ENCODE data around the gene STAT2. TPM values are rescaled to one million over a fixed set of nuclear protein-coding genes. Genes with fewer than 3 reads are reported as not detected.
"Not testable (repeated sequence)": the region's sequence is repeated elsewhere in the genome, so short reads cannot be mapped to it uniquely, and the experiment has no call there.

The STAT2 gene
- total RNA-seq, 1 experiment from 2014 or later, result 44.0 TPM

DNA sequence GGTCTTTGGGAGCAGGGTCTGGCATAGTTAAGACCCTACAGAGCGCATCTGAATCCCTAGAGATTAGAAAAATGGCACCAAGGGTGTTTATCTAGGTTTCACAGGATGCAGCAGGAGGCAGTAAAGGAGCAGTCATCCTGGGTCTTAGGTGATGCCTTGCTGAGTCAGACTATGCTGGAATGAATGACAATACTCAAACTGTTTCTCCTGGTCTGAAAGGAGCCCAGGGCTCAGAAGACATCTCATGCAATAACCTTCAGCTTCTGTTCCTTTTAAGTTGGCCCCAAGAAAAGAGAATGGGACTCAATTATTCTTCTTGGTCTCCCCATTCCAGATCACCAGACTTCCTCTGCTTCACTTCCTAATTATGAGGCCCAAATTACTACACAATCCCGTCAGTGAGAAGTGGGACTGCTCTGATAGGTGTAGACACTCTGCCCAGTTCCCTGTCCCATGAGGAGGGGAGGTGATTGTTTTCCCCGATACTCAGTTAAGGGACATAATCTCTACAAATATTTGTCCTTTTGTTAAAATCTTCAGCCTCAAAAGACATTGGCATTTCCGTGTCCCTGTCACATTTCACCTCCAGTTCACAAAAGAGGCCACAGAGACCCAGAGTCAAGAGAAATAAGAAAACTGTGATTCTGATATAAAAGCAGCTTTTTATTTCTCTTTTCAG is 17.5 kb upstream of the STAT2 start:
- no peak for DNase-seq
- no peaks in the 10 kb centered on the region for H3K9me3 ChIP-seq (replicated peaks)

DNA sequence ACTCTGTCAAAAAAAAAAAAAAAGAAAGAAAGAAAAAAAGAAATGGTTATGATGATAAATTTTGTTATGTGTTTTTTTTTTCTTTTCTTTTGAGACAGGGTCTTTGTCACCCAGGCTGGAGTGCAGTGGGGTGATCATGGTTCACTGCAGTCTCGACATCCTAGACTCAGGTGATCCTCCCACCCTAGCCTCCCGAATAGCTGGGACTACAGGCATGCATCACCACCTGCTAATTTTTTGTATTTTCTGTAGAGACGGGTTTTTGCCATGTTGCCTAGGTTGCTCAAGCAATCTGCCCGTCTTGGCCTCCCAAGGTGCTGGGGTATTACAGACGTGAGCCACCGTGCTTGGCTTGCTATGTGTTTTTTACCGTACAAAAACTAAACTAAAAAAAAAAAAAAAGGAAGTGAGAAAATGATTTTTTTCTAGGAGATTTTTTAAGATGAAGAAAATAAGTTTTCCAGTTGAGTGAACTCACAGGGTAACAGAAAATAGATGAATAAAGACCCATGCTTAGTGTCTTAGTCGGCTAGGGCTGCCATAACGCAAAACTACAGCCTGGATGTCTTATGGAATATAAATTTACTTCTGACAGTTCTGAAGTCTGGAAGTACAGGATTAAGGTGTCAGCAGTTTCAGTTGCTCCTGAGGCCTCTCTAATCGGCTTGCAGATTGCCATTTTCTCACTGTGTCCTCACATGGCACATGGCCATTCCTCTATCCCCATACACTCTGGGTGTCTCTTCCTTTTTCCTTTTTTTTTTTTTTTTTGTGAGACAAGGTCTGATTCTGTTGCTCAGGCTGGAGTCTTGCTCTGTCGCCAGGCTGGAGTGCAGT is 15.9 kb upstream of the STAT2 start:
- no peaks in the 10 kb centered on the region for H3K9me3 ChIP-seq (replicated peaks)
- no peak for DNase-seq
- no peaks in the 10 kb centered on the region for H3K4me1 ChIP-seq
- no peak overlapping the region for H3K27ac ChIP-seq
- no peaks in the 10 kb centered on the region for H3K36me3 ChIP-seq
- no peak overlapping the region for H3K4me3 ChIP-seq
- H3K27me3 ChIP-seq, result 0 out of 2 replicates have a peak, but pooled peaks cover 11% of the 10 kb centered on the region

More for the DNA sequence above, 17.5 kb upstream of the STAT2 start:
- H3K27ac ChIP-seq, result no peak overlapping the region
- H3K4me3 ChIP-seq, result no peak overlapping the region
- no peaks in the 10 kb centered on the region for H3K4me1 ChIP-seq
- H3K36me3 ChIP-seq, result no peaks in the 10 kb centered on the region
- 0 out of 2 replicates have a peak, but pooled peaks cover 11% of the 10 kb centered on the region for H3K27me3 ChIP-seq

DNA sequence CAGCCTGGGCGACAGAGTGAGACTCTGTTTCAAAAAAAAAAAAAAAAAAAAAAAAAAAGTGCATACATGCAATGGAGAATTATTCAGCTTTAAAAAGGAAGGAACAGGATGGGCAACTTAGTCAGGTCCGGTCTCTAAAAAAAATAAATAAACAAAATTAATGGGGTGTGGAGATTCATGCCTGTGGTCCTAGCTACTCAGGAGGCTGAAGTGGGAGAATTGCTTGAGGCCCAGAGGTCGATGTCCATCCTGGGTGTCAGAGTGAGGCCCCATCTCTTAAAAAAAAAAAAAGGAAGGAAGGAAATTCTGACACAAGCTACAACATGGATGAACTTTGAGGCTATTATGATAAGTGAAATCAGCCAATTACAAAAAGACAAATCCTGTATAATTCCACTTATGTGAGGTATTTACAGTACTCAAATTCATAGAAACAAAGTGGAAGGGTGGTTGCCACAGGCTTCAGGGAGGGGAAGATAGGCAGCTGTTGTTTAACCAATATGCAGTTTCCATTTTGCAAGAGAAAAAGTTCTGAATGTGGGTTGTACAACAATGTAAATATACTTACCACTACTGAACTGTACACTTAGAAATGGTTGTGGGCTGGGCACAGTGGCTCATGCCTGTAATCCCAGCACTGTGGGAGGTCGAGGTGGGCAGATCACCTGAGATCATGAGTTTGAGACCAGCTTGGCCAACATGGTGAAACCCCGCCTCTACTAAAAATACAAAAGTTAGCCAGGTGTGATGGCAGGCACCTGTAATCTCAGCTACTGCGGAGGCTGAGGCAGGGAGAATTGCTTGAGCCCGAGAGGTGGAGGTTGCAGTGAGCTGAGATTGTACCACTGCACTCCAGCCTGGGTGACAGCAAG is 15.1 kb upstream of the STAT2 start:
- no peaks in the 10 kb centered on the region for H3K9me3 ChIP-seq (replicated peaks)
- H3K36me3 ChIP-seq, result no peaks in the 10 kb centered on the region
- no peak overlapping the region for H3K27ac ChIP-seq
- no peak overlapping the region for H3K4me3 ChIP-seq
- no peaks in the 10 kb centered on the region for H3K4me1 ChIP-seq
- 0 out of 2 replicates have a peak, but pooled peaks cover 11% of the 10 kb centered on the region for H3K27me3 ChIP-seq
- no peak for DNase-seq

DNA sequence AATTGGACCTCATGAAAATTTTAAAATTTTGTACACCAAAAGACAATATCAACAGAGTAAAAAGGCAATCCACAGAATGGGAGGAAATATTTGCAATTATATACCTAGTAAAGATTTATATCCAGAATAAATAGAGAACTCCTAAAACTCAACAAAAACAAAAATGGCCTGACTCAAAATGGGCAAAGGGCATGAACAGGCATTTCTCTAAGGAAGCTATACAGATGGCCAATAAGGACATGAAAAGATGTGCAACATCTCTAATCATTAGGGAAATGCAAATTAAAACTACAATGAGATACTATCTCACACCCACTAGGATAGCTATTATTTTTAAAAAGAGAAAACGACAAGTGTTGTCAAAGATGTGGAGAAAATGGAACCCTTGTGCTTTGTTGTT is 13.6 kb upstream of the STAT2 start:
- Histone ChIP-seq H3K27me3 (0 out of 2 replicates have a peak, but pooled peaks cover 11% of the 10 kb centered on the region), H3K9me3 (replicated peaks) (no peaks in the 10 kb centered on the region), H3K4me1 (no peaks in the 10 kb centered on the region), H3K27ac (no peak overlapping the region), H3K36me3 (no peaks in the 10 kb centered on the region), H3K4me3 (no peak overlapping the region)
- DNase-seq, result no peak

DNA sequence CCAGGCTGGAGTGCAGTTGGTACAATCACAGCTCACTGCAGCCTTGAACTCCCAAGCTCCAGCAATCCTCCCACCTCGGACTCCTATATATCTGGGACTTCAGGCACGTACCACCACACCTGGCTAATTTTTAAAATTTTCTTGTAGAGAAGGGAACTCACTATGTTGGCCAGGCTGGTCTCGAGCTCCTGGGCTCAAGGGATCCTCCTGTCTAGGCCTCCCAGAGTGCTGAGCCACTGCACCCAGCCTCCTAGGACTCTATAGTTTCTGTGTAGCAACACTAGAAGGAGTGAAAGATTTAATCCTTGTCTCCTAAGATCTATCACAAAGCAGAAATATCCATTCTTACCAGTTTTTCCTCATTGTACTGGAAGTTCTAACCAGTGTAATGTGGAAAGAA is 7.0 kb upstream of the STAT2 start:
- H3K36me3 ChIP-seq, result no peaks in the 10 kb centered on the region
- no peaks in the 10 kb centered on the region for H3K4me1 ChIP-seq
- H3K27me3 ChIP-seq, result no peaks in the 10 kb centered on the region
- no peaks in the 10 kb centered on the region for H3K9me3 ChIP-seq (replicated peaks)
- DNase-seq, result no peak
- no peak overlapping the region for H3K27ac ChIP-seq
- no peak overlapping the region for H3K4me3 ChIP-seq

DNA sequence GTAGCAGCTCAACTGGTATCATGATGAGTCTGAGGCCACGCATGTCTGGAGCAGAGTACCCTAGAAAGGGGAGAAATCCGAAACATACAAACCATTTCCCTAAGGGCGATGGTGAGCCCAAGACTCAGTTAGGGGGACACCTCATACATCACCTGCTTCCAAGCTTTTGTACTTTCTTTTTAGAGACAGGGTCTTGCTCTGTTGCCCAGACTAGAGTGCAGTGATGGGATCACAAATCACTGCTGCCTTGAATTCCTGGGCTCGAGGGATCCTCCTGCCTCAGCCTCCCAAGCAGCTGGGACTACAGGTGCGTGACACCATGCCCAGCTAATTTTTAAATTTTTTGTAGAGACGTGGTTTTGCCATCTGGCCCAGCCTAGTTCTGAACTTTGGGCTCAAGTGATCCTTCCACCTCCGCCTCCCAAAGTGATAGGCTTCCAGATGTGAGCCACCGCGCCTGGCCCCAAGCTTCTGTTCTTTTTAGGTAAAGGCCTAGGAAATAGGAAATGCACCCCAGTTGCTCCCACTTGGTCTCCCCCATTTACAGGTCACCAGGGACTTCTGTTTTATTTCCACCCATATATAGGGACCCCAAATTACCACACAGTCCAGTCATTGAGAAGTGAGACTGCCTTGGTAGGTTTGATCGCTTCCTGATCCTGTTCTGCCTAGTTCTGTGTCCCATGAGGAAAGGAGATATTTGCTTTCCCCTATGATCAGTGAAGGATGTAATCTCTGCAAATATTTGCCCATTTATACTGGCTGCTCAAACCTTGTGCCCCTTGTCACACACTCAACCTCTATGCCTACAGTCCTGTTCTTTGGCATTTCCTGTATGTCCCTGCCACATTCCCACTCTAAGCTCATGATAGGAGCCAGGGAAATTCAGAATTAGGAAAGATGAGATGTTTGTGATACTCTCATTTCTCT is 2.5 kb upstream of the STAT2 start, which contains the start of gene APOF:
Gene APOF (minus strand): TSS at position 728 of the 930 bp plus-strand sequence. CDS start 112 bp downstream, at position 616.
- H3K36me3 ChIP-seq, result no peaks in the 10 kb centered on the region
- DNase-seq, result no peak
- no peaks in the 10 kb centered on the region for H3K9me3 ChIP-seq (replicated peaks)
- peaks cover 5% of the 10 kb centered on the region; the same call in 1 of the 2 replicates for H3K4me1 ChIP-seq
- H3K27me3 ChIP-seq, result no peaks in the 10 kb centered on the region
- H3K27ac ChIP-seq, result no peak within 1 kb of the TSS
- H3K4me3 ChIP-seq, result no peak within 1 kb of the TSS

DNA sequence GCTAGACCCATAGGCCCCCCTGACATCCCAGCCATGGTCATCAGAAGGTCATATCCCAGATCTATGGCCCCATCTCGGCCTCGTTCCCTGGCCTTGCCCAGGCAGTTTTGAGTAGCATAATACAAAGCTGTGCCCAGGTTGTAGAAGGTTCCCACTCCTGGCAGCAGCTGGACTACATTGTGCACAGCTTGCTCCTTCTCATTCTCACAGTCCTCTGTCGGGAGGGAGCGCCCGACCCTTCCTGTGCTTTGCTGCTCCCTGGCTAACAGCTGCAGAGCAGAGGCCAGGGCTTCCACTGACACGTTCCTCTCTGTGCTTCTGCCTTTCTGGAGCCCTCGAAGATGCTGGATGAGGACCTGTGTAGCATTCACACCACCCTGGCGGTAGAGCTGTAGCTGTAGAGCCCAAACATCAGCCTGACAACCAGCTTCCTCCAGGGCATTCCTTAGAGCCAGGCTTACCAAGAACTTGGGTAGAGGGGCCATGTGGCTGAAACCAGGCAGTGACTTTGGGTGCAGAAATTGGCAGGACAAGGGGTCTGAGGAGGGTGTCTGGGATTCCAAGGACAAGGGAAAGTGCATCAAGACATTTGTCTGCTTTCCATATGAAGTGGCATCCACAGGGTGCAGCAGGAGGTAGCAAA is 1.7 kb upstream of the STAT2 start:
- Histone ChIP-seq H3K4me1 (peaks cover 5% of the 10 kb centered on the region; the same call in 1 of the 2 replicates), H3K27ac (no peak overlapping the region), H3K27me3 (no peaks in the 10 kb centered on the region), H3K36me3 (no peaks in the 10 kb centered on the region), H3K9me3 (replicated peaks) (no peaks in the 10 kb centered on the region), H3K4me3 (no peak overlapping the region)
- no peak for DNase-seq

DNA sequence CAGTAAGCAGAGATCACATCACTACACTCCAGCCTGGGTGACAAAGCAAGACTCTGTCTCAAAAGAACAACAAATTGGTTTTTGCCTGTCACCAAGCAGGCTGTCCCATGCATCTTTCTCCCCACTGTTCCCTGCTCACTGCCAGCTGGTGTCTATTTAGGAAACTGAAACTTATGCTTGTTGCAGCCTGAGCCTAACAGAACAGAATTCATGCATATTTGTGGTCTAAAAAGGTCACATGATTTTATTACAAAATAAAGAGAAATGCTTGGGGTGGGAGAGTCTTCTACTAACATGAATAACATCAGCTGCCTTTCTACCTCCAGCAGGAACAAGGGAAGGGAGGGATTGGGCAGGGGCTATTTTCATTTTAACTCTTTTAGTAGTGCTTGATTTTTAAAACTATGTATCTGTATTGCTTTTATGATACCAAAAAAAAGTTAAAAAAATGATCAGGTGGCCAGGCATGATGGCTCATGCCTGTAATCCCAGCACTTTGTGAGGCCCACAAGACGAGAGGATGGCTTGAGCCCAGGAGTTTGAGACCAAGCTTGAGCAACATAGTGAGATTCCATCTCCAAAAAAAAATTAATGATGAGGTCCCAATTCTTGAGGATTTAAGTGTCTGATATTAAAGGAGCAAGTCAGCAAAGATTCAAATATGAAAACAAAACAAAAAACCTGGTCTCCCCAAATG is 923 bp downstream of the STAT2 start:
- no peak overlapping the region; the same call in 1 of the 2 replicates for H3K27ac ChIP-seq
- H3K27me3 ChIP-seq, result no peaks in the 10 kb centered on the region
- peak; percentile 21 to 42 for DNase-seq
- H3K9me3 ChIP-seq (replicated peaks), result no peaks in the 10 kb centered on the region
- peaks cover 5% of the 10 kb centered on the region; the same call in 1 of the 2 replicates for H3K4me1 ChIP-seq
- peak overlapping the region; percentile 67 for H3K4me3 ChIP-seq
- no peaks in the 10 kb centered on the region; the same call in 1 of the 2 replicates for H3K36me3 ChIP-seq

DNA sequence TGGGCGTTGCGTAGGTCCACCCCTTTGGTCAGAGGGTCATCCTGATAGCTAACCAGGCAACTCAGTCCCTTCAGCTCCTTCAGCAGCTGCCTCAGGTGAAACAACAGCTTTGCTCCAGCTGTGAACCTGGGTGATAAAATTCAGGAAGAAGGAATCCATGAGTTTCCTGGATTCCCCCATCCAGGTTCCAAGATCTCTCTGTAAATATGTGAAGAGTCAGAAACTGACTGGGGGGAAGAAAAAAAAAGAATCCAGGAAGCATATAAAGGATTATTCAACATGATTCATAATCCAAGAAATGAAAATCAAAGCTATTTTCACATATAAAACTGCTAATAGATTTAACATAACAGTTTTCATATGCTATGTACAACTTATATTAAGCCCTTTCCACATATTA is 8.6 kb downstream of the STAT2 start:
- H3K4me3 ChIP-seq, result no peak overlapping the region
- DNase-seq, result no peak
- peaks cover 11% of the 10 kb centered on the region for H3K36me3 ChIP-seq
- H3K4me1 ChIP-seq, result no peaks in the 10 kb centered on the region
- H3K27me3 ChIP-seq, result no peaks in the 10 kb centered on the region
- H3K9me3 ChIP-seq (replicated peaks), result no peaks in the 10 kb centered on the region
- no peak overlapping the region for H3K27ac ChIP-seq

DNA sequence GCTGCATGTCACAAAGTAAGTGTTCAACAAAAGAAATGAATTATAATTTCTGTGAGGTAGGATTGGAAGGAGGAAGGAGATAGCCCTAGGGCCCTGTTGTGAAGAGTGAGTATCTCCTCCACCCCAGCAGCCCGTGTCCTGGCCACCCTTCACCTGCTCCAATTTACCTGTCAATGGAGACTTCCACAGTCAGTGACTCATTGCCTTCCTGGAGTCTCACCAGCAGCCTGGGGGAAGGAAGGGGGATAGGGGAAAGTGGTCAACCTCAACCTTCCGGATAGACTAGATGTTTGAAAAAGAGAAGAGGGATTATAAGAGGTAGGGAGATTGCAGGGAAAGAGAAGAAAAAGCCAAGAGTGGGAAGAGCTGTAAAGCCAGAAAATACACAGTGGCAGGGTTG is 9.2 kb downstream of the STAT2 start:
- H3K36me3 ChIP-seq, result peaks cover 13% of the 10 kb centered on the region

DNA sequence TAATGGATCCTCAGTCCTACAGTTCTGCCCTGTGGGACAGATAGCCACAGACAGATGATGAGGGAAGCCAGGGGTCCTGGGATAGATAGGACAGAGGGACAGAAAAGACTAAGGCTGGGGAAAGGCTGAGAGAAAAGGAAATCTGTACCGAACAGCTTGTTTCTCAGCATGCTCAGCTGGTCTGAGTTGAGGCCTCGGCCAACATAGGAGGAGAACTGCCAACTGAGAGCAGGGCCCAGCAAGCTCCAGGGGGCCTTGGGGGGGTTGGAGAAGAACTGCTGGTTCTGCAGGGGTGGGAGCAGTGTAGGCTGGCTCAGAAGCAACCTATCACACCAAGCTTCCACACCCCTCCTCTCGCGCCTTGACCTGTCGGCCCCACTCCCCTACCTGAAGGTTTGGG is 11.1 kb downstream of the STAT2 start:
- no peaks in the 10 kb centered on the region for H3K4me1 ChIP-seq
- H3K27me3 ChIP-seq, result no peaks in the 10 kb centered on the region
- DNase-seq, result no peak
- no peaks in the 10 kb centered on the region for H3K9me3 ChIP-seq (replicated peaks)
- no peak overlapping the region for H3K4me3 ChIP-seq
- H3K36me3 ChIP-seq, result peaks cover 15% of the 10 kb centered on the region
- H3K27ac ChIP-seq, result no peak overlapping the region

More for the DNA sequence above, 9.2 kb downstream of the STAT2 start:
- H3K9me3 ChIP-seq (replicated peaks), result no peaks in the 10 kb centered on the region
- H3K27ac ChIP-seq, result no peak overlapping the region
- H3K4me1 ChIP-seq, result no peaks in the 10 kb centered on the region
- H3K4me3 ChIP-seq, result no peak overlapping the region
- DNase-seq, result no peak
- H3K27me3 ChIP-seq, result no peaks in the 10 kb centered on the region

DNA sequence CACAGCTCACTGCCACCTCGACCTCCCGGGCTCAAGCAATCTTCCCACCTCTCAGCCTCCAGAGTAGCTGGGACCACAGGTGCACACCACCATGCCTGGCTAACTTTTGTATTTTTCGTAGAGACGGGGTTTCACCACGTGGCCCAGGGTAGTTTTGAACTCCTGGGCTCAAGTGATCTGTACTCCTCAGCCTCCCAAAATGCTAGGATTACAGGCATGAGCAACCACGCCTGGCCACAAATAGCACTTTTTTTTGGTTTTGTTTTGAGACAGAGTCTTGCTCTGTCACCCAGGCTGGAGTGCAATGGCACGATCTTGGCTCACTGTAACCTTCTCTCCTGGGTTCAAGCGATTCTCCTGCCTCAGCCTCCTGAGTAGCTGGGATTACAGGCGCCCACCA is 12.7 kb downstream of the STAT2 start:
- H3K4me1 ChIP-seq; H3K27me3 ChIP-seq; H3K4me3 ChIP-seq; H3K27ac ChIP-seq; DNase-seq; H3K9me3 ChIP-seq (replicated peaks): not testable (repeated sequence)
- peaks cover 17% of the 10 kb centered on the region for H3K36me3 ChIP-seq

DNA sequence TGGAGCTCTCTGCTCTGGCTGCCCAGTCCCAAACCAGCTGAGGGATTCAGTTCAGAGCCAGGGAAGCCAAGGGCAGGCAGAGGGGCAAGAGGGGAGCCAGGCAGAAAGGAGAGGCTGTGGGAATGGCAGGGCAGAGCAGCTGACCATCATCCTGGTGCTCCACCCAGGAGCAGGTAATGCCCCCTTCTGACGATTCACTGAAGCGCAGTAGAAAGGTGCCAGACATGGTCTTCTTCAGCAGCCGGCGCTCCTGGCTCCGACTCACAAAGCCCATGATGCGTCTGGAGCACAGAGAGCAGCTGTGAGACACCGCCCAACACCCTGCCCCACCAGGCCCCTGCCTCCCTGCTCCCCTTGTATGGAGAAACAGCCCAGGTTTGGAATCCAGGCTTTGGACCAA is 13.2 kb downstream of the STAT2 start:
- H3K27ac ChIP-seq, result no peak overlapping the region
- no peak overlapping the region for H3K4me3 ChIP-seq
- no peaks in the 10 kb centered on the region for H3K27me3 ChIP-seq
- no peak for DNase-seq
- H3K9me3 ChIP-seq (replicated peaks), result no peaks in the 10 kb centered on the region
- H3K4me1 ChIP-seq, result no peaks in the 10 kb centered on the region
- peaks cover 17% of the 10 kb centered on the region for H3K36me3 ChIP-seq
